NCI-H345 treated with DMSO at 0.1 percent for 48 hours (cell line): ENCODE measurements around the gene CAST.

ENCODE experiments used
- DNase-seq: peaks from one replicate; lab custom pipeline; 2025; ENCODE audit not compliant: unreplicated experiment; lab: John Stamatoyannopoulos, UW

The CAST gene

DNA sequence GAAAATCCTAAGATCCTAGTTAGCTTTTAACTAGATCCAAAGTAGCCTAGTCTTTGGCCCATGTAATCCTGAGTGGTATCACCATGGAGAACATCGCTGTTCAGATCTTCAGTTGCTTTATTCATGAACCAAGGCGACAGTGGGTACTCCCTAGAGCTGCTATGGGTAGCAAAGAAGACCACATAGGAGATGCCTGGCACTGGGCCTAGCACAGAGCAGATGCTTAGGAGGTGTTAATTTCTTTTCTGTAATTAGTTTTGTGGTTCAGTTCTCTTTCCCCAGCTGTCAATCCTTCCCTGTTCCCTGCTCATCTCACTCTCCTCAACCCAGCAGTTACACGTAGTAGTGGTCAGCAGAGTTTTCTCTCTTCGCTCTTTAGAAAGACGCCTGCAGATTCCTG is 9.3 kb downstream of the CAST start:
- DNase-seq, result no peak

DNA sequence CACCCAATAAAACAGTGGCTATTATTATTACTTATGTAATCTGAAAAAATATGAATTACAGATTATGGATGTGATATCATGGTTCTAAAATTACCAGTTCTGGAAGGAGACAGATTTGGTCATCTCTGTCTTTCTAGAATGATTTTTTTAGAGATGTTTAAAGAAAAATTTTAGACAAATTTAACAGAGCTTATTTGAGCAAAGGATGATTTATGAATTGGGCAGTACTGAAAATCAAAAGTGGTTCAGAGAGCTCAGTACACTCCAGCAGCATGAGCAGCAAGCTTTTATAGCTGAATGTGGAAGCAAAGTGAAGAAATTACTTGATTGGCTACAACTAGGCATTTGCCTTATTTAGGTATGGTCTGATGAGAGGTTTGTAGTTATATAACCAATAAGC is 11.0 kb downstream of the CAST start:
- no peak for DNase-seq

DNA sequence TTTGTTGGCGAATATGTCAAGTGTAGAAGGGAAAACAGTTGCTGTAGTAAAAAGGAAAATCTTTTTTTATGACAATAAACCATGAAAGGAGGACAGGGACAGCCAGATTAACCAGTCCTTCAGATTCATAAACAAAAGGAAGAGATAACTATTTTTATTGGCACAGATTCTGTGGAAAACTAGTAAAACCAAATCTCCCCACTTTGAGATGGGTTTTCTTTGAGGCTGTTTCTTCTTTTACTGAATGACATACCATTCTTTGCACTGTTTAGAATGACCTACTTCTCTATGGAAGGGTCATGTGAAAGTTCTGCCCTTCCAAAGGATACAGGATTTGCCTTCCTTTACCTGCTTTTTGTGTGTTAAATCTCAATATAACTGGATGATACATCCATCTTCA is 13.7 kb downstream of the CAST start:
- no peak for DNase-seq

DNA sequence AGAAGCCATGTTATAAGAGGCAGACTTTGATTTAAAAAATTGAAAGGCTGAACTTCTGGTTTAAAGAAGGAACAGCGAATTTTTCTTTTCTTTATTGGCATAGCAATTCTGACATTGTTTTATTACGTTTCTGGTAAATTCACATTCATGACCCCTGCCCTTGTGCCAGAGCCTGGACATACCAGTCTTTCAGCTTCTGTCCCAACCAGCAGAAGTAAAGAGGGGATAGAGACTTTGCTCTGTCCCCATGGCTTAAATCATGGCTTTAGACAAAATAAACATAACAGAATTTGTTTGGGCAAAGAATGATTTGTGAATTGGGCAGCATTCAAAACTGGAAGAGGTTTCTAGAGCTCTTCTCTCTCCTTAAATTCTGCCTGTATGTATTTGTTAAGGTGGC is 15.3 kb downstream of the CAST start:
- no peak for DNase-seq

DNA sequence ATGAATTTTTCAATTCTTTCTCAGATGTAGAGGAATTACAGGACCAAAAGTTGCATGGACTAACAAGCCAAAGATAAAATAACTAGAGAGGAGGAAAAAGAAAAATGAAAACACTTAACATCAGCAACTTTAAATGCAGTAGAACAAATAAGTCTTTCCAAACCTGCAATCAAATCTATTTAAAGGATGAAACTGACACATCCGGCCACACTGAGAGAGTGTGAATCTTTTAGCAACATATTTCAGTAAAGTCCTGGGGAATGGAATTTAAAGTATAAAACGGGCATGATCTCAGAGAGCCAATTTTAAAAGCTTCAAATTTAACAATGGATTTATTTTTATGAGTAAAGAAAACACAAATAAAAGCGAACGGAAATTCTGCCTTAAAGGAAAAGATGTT is 17.1 kb downstream of the CAST start:
- DNase-seq, result no peak

DNA sequence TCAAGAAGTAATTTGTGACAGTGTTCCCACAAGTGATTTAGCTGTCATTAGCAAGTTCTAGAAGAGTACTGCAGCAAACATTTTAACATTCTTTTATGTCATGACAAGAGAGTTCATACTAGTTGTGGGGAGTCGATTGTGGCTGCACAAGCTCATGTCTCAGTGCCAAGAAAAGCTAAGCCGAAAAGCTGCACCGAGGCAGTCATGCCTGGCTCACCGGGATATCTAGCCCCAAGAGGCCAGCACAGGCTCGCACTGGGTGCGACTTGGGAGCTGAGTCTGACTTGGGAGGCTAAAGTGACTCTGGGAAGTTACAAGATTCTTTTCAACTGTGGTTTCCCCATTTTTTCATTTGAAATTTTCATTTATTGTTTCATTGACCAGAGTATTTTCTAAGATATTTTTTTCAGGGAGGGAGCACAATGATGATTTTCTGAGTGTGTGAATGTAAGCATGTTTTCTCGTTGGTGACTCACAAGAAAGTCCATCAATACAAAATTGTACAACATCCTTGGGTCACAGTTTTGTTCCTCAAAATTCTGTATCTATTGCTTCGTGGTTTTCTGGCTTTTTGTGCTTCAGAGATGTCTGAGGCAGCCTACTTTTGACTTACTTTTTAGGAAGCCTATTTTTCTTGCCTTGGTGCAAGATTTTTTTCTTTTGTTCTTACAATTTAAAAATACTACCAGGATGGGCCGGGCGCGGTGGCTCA is 18.7 kb downstream of the CAST start:
- DNase-seq, result no peak

DNA sequence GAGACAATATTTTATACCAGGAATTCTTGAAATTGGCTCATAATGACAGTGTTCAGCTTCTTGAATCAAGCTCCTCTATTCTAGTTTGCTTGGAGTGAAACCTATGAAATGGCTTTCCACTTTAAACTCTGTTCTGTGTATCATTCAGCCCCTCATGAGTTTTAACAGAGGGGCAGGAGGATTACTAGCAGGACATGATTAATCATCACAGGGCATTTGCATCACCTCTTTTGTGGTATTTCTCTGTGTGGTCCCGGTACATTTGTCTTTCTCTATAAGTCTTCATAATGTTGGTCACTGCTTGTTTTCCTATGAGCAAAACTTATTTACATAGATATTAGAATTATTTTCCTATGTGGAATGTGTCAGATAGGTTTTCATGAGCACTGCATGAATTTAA is 21.2 kb downstream of the CAST start:
- DNase-seq, result no peak

DNA sequence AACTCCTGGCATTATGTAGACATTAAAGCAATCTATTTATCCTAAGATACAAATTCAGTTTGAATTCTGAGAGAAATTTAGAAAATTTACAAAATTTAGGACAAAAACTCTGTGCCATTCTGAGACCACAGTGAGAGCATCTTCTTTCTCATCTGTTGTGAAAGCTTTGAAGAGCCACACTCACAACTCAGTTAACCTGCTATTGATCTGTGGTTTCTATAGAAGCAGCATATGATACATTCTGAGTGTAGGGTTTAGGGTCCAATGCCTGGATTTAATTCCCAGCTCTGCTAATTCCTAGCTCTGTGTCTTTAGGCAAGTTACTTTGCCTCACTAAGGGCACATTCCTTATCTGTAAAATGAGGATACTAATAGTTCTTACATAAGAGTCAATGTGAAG is 21.6 kb downstream of the CAST start:
- no peak for DNase-seq

DNA sequence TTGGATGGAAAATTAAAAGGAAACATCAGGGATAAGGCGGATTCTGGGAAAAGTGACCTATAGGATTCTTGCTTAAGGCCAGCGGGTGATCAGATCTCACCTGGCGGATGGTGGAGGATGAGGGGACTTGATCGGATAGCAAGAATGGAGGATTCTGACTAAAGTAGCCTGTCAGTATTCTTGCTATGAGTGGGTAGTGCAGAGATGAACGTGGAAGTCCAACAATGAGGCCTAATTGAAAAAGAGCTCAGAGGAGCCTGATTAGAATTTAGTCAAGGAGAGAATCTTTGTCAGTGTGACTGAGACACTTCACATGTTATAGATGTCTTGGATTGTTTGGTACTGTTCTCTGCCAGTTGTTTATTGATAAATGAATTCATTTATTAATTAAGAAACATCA is 24.9 kb downstream of the CAST start:
- DNase-seq, result no peak

DNA sequence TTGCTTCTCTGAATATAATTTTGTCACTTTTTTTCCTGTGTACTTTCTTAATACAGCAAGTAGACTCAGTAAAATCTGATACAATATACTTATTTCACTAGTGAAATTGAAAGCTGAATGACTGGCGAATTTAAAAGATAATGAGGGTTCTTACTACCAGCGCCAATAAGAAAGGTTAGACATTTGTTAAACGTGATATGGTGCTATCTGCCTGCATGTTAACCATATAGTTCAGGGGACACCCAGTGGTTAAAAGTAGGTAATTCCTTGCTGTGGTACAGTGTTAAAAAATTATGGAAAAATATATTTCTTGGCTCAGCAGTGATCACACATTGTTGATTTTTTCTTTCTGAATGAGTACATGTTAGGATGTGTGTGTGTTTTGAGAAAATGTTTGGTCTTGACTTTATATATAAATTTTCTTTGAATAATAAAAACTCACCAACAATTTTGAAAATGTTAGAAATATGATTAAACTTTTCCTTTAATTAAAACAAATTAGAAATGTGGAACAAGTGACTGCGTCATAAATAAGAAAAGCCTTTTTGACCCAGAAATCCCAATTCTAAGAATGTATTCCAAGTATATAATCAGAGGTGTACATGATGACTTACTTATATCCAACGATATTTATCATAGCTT is 25.8 kb downstream of the CAST start:
- DNase-seq, result no peak

DNA sequence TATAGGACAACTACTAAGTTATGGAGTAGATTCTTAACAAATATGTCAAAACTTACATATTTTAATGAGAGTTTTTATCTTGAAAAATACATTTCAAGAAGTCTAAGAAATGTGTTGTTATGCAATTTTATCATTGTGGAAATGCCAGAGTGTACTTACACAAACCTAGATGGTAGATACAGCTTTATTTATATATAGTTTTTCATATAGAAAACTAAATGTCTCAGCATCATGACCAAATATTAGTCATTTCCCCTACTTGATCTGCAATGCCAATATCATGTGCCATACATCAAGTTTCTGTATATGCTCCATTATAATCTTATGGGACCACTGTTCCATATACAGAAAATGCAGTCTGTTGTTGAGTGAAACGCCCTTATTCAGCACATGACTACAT is 28.7 kb downstream of the CAST start:
- DNase-seq, result no peak

DNA sequence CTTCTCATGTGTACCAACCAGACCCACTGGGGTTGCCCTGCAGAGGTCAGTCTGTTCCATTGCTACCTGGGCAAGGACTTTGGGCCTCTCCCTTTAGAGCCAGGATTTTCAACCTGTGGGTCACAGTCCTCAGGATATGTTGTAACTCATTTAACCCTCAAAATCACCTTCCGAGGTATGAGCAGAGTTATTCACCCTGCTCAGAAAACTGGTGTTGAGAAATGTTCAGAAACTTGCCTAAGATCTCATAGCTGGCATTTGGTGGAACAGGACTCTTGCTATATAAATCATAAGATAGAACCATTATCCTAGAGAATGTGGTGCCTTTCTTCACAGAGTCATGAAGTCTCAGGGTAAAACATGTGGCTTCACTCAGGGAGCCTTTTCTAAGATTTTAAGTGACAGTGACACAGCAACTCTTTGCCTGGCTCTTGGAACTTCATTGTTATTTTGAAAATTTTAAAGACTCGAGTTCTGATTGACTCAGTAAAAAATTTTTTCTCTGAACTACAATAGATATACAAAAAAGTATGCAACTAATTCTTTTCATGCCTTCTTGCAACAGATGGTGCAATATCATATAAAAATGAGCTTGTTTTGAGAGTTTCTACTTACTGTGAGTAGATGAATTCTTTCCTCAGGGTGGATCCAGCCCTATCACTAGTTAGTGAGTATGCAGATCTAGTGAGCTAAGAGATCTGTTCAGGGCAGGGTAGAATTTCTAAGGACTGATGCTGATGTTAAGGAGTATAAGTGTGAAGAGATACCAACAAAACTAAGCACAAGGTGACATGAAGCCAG is 29.5 kb downstream of the CAST start:
- no peak for DNase-seq

DNA sequence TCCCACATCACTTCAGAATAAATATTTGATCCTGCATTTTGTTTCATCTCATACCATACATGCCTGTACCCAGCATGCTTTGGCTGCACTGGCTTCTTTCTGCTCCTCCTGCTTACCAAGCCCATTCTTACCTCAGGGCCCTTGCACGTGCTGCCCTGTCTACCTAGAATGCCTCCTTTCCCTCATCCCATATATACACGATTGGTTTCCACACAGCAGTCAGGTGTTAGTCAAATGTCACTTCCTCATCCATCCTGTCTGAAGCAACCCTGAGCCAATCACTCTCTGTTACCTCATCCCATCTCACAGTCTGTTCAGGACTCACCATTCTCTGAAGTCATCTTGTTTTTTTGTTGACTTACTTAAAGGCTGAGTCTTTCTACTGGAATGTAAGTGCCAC is 30.3 kb downstream of the CAST start:
- no peak for DNase-seq

DNA sequence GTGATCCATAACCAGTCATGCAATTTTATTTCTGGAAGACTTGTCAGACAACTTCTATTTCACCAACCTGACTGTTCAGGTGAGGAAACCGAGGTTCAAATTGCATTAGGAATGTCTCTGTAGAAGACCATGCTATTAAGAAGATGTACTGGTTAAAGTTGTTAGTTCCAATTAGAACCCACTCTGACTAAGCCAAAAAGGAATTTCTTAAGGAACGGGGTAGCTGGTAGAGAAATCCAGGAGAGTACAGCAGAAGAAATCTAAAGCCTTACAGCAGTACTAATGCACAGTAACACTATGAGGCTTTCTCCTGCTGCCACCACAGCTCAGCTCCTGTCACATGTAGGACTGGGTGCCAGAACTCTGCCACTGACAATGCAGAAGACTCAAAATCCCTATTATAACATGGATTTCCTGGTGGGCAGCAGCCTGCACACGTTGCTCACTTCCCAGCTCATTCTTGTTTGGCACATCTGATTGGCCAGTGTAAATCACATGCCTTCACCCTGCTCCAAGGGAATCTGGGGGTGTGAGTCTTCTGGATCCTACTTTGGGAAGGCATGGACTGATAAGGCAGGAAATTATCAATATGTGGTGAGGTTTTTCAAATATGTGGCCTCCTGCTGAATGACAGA is 37.1 kb downstream of the CAST start:
- DNase-seq, result no peak

DNA sequence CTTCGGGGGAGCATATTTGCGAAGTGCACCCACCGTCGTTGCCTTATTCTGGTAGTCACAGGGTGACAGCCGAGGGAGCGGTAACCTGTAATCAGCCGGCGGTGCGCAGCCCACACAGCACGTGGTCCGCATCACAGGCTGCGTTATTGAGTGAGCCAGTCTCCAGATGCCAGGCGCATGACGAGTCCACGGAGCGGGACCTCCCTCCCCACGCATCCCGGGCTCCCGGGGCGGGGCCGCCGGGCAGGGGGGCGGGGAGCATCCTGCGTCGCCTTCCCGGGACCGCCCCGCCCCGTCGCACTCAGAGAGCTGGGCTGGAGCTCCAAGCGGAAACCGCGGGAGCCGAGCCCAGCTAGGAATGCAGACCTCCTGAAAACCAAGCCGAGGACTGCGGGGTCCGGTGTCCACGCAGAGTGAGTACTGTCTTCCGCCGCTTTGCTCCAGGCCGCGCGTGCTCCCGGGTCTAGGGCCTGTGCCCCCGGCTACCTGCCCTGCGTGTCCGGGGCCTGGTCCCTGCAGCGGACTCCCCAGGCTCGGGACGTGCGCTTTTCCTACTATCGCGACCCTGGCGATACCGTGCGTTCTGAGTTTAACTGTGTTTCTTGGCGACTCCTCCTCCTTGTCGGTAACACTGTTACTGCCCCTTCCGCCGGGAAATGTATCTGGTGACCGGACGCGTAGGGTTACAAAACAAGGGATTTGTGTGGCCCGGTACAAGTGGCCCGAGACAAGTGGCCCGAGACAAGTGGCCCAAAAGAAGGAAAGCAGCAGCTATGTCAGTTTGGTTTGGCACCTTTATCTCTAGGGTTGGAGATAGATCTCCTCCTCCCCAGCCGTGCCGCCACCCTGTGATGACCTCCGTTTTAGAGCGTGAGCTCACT is 40.6 kb downstream of the CAST start:
- DNase-seq, result no peak

DNA sequence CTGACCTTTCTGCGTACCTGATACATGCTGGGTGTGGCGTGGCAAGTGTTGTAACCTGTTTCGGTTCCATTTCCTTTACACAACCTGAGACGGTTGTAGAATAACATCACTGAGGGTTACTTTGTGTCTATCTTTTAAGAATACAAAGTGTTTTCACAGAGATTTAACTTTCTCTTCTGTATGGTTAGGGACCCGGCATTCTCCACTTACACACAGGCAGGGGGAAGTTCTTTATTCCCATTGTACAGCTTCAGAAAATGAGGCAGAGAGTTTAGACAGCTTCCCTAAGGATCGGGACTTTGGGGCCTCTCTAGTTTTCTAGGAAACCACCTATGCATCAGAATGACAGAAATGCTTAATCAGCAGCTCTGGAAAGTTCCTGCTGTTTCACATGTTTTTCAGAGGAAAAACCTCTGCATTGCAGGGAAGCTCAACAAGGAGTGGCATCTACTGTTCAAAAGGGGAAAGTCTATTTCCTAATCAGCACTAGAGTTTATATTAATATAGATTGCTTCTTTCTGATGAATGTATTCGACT is 41.3 kb downstream of the CAST start:
- DNase-seq, result no peak

DNA sequence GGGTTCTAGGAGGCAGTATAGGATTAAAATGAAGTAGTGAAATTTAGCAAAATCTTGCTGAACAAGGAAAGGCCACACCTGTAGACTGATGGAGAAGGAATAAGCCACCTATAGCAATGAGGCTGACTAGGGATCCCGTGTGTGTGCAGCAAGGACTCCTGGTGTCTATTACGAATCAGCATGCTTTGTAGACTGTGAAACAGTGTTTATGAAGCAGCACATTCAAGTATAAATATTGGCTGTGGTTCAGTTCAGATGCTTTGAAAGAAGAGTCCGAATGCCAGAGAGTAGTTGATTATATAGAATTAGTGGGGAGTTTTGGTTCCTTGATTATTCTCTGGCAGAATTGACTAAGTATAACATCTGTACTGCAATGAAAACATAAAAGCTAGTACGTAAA is 41.8 kb downstream of the CAST start:
- DNase-seq, result no peak

DNA sequence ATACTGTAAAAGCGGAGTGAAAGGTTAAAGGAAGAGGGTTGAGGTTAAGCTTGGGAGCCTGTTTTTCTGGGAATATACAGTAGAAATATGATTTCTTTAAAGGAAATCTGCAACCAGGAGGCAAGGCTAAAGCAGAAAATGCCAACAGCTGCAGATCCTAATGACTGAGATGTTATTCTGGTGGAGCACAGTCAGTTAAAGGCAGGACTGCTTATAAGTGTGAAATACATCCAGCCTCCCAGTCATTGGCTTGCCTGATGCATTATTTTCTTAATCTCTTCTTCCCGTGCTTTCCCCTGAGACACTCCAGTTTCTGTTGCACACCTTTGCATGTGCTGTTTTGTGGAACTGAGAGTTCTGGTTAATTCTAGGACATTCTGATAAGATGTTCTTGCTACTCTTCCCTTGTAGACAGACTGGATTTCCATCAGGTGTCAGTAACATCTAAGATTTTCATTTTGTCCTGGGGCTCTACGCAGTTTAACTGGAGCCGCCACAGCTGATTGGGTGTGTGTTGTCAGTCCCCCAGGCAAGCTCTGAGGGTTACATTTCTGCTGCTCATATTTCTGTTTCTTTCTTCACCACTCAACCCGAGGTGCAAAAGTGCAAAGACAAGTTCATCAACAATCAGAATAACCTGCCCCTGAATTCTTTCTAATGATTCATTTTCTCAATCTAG is 44.4 kb downstream of the CAST start:
- no peak for DNase-seq

DNA sequence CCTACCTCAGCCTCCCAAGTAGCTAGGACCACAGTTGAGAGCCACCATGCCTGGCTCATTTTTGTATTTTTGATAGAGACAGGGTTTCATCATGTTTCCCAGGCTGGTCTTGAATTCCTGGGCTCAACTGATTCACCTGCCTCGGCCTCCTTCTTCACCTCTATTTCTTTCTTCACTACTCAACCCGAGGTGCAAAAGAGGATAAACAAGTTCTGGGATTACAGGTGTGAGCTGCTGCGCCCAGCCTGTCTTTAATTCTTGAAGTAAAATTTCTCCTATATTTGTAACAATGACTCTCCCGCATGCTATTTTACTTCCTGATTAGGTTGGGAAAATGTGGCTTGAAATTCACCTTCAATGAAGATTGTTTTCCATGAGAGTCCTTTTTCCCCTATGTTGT is 46.4 kb downstream of the CAST start:
- DNase-seq, result no peak
